HG02571 (cell line): ENCODE measurements around the gene CDK5R2.

Source experiments
- ATAC-seq: cut with Tn5 transposase; IDR thresholded peaks from one replicate; pipeline ENCODE4 v1.9.1; 2021; ENCODE audit warnings: mild to moderate bottlenecking, moderate library complexity; ENCODE audit not compliant: unreplicated experiment

CDK5R2 gene

GRCh38 chr2:218986148-218986761 lies 26.8 kb downstream of the CDK5R2 start:
- ATAC-seq = no peak

GRCh38 chr2:218988164-218988563 lies 28.7 kb downstream of the CDK5R2 start:
- ATAC-seq = no peak

GRCh38 chr2:218988650-218989049 lies 29.2 kb downstream of the CDK5R2 start:
- ATAC-seq = no peak

- no peak for ATAC-seq
These were observed 30.6 kb downstream of the CDK5R2 start for GRCh38 chr2:218990052-218990451.

GRCh38 chr2:218990612-218991011 lies 31.1 kb downstream of the CDK5R2 start:
- no peak for ATAC-seq

- no peak for ATAC-seq
These were observed 32.3 kb downstream of the CDK5R2 start for GRCh38 chr2:218991674-218992168.

GRCh38 chr2:218992196-218992595 lies 32.7 kb downstream of the CDK5R2 start:
- no peak for ATAC-seq

GRCh38 chr2:218992703-218993344 lies 33.4 kb downstream of the CDK5R2 start:
- no peak for ATAC-seq

GRCh38 chr2:218993345-218994315 lies 34.2 kb downstream of the CDK5R2 start, which contains the start of gene CRYBA2:
CRYBA2 (minus strand) TSS chr2:218993422; CDS start chr2:218993176, 246 bp downstream.
- ATAC-seq = no peak

GRCh38 chr2:218995561-218995960 lies 36.1 kb downstream of the CDK5R2 start:
- ATAC-seq = no peak

DNA sequence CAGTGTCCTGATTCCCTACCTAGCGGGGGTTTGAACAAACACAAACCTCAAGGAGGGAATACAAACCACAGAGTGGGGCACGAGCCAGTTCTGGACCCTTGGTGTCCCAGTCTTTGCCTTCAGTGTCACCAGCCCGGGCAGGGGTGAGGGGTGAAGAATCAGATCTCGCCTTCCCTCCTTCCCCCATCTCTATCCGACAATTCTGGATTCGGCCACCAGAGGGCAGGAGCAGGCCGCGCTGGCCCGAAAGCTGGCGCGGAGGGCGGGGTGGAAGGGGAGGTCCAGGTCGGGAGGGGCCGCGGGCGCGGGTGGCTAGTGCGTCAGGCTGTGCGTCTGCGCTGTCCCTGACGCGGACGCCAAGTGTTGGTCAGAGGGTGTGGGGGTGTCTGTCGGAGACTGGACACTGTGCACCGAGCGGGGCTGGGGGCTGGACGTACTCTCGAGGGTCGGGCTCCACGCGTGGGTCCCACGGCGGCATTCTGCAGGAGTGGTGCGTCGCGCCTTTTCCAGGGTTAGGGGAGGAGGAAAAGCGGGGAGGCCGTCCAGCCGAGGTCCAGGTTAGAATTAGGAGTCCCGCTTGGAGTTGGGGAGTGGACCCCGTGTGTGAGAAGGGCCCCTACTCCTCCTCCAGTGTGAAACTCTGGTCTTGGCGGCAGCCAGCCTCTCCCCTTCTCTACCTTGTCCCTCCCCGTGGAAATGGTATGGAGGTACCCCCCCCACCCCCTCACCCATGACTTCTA lies 36.7 kb downstream of the CDK5R2 start:
- peak; percentile 57 for ATAC-seq

DNA sequence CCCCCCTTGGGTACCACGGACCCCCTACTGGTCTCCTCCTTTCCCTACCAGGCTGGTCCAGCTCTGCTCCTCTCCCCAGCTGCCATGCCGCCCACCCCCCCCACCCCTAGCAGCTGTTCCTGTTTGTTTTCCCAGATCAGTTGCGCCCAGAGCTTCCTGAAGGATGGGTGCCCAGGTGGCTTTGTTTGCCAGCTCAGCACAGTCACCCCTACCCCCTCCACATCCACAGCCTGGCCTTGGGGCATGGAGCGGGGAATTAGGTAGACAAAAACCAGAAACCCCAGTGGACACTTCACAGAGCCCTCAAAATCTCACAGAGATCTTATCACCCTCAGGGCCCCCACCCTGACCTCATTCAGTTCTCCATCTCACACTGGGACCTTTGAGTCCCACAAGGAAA lies 37.5 kb downstream of the CDK5R2 start:
- ATAC-seq = no peak

GRCh38 chr2:218997731-218998130 lies 38.3 kb downstream of the CDK5R2 start:
- ATAC-seq = no peak

GRCh38 chr2:218998414-218999002 lies 39.0 kb downstream of the CDK5R2 start:
- ATAC-seq = no peak

DNA sequence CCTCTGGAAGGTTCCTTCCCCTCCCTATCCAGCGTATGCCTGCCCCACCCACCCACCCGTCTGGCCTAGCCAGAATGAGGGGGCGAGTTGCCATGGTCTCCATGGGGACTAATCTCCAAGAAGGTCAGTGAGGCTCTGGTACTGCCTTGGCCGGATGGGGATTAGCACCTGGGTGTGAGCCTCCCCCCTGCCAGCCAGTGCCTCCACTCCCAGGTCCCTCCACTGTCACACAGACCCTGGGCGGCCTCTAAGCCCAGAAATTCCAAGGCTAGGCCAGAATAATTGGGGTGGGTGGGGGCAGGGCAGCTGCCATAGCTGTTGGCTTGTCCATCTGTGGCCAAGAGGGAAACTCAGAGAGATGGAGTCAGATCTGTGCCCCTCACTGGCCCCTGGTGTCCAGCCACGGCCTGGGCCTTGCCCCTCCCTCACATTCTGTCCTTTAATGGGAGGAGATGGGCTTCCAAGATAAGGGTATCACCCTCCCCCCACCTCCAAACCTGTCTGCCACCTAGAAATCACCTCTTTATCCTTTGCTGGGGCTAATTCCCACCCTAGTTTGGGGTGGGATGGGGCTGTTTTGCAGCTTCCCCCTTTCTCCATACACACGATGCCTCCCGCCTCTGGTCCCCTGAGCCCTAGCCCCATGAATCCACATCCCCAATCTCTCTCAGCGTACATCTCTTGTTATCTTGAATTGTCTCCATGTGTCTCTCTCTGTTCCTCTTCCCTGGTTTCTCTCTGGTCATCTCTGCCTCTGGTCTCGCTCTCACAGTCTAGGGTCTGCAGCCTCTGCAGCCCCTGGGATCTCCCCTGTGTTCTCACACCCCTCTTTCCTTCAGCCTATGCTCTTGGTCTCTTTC lies 39.8 kb downstream of the CDK5R2 start:
- no peak for ATAC-seq

DNA sequence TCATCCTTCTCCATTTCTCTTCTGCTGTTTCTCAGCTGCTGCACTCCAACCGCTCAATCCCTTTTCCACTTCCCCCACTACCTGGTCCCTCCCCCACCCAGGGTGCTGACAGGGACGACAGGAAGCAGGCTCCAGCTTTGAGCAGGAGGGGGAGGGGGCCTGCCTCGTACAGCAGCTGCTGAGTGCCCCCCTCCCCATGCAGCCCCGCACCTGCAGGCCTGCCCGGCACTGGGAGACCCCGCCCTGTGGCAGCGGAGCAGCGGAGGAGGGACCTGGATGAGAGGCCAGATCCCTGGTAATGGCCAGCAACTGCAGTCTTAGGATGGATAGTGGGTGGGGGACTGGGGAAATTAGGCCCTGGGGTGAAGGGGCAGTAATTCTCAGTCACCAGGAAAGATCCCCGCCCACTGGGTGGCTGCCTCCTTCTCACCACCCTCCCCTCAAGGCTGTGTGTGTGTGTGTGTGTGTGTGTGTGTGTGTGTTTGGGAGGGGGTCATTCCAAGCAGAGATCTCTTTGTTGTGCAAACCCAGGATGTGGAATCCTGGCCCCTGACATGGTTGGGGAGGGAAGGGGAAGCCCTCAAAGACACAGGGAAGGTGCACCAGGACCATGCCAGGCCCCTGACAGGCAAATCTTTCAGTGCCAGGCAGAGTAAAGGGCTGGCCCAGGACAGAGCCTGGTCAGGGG lies 40.6 kb downstream of the CDK5R2 start:
- no peak for ATAC-seq

DNA sequence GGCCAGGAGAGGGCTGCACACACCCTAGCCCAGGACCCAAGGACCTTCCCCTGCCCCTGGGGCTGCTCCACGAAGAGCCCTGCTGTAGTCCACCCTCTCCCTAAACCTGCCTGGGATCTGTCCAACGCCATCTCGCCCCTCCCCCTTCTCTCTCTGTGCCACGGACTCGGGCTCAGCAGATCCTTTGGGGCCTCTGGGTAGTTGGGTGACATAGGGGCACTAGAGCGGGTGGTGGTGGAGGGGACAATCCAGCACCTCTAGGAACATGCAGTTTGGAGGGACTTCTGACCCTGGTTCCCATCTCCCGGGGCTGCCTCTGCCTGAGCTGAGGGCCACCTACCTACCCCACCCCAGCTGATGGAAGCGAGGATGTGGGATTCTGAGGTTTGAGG lies 41.1 kb downstream of the CDK5R2 start:
- ATAC-seq = no peak

GRCh38 chr2:219001100-219001576 lies 41.7 kb downstream of the CDK5R2 start:
- ATAC-seq = no peak
